ENCODE data around the gene MYO9B.

The MYO9B gene

GRCh38 chr19:17226002-17226933, 150.7 kb downstream of the MYO9B start, which contains the start of gene OCEL1:
OCEL1 (plus strand) TSS chr19:17226226; CDS start chr19:17226248, 22 bp downstream.
- peak; percentile 97 for DNase-seq

GRCh38 chr19:17227798-17228367, 152.3 kb downstream of the MYO9B start:
- no peak for DNase-seq

DNA sequence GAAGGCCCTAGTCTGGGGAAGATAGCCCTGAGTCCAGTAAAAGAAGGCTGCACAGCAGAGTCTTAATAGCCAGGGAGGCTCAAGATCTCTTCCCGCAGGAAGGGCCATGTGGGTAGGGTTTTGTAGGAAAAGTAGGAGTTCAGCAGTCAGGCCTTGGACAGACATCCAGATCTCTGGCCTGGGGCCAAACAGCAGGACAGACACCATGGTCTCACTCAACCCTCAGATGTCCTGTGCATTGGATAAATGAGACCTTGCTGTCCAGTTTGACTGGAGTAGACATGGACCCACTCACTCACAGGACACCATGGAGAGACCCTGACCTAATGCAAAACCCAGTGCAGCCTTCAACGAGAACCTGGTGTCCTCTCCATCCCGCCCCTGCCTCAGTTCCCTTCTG, 154.3 kb downstream of the MYO9B start:
- DNase-seq, result no peak

- no peak for DNase-seq
Observed at GRCh38 chr19:17232258-17232657, 156.7 kb downstream of the MYO9B start.

DNA sequence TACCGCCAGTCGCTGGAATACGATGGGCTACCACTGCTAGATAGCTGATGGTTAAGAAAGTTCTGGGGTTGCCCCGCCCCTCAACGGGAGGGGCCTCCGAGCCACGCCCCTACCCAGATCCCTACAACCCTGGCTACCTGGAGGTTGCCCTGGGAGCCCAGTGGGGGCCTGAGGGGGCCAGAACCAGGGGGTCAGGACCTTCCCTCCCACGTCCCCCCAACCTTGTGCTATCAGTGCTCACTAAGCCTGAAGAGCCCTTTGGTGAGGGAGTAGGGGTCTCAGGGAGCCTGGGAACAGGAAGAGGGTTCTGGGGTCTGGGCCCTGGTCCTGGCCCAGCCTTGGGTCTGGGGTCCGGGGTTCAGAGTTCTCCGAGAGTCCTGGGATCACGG, 159.3 kb downstream of the MYO9B start:
- peak; percentile 44 for DNase-seq

- peak; percentile 76 for DNase-seq
Observed at GRCh38 chr19:17235300-17235970, 159.9 kb downstream of the MYO9B start.

DNA sequence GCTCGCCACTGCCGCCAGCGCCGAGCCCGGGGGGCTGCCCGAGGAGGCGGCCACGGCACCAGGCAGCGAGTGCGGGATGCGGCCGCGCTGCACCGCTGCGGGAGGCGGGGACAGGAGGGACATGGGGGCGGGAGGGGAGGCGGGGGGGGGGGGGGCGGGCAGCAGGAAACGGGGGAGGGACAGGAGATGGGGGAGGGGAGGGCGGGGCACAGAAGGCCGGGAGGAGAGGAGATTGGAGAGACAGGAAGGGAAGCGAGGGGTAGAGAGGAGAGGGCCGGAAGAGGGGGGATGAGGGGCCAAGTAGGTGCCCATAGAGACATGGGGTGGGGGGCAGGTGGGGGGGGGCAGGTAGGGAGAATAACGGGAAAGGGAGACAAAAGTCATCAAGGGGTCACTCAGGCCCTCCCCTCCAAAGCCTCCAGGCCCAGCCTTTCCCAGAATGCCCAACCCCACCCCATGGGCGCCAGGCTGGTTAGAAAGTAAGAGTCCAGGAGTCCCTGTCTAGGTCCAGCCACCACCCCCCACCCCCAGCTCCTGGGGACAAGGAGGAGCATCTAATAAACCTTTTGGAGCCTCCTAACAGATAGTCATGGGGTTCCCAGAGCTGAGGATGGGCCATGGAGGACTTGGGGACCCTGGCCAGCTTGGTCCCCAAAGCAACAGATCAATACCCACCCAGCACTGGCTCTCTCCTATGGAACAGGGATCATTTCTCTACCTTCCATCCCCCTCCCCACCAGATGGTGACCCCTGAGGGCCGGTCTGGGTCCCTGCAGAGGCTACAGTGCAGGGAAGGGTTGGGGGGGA, 160.6 kb downstream of the MYO9B start:
- no peak for DNase-seq

- DNase-seq, result no peak
Observed at GRCh38 chr19:17236811-17237543, 161.4 kb downstream of the MYO9B start.

GRCh38 chr19:17237747-17238706, 162.4 kb downstream of the MYO9B start:
- DNase-seq, result no peak

GRCh38 chr19:17240062-17240752, 164.6 kb downstream of the MYO9B start:
- no peak for DNase-seq

- DNase-seq, result no peak
Observed at GRCh38 chr19:17240826-17241399, 165.3 kb downstream of the MYO9B start.

DNA sequence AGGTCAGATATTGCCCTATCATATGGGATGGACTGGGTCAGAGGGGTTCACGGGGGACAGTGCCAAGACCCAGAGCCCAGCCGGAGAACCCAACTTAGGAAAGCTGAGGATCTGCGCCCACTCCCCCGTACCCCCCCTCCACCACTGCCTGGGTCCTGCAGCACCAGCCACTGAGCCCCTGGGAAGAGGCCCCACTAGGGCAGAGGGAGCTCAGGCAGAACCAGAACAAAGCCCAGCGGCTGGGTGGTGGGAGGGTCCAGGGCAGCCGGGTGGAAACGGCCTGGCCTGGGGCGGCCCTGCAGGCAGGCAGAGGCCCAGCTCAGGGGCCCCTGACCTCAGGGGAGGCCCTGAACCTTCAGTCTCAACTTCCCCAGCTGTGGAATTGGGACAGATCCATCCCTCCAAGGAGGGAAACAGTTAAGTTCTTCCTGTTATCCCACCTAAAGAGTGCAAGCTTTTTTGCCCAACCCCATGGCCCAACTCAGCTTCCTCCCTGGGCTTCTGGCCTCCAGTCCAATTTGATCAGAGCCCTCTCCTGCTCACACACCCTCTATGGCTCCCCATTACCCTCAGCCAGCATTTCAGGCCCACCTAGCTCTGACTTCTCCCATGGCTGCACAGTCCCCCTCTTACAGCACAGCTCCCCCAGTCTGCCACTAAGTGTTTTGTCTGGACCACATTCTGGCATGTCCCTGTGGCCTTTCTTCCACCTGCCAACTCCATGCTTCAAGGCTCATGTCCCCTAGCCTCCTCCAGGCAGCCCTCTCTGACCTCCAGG, 167.0 kb downstream of the MYO9B start:
- DNase-seq, result no peak

GRCh38 chr19:17243211-17243829, 167.7 kb downstream of the MYO9B start:
- DNase-seq, result no peak

DNA sequence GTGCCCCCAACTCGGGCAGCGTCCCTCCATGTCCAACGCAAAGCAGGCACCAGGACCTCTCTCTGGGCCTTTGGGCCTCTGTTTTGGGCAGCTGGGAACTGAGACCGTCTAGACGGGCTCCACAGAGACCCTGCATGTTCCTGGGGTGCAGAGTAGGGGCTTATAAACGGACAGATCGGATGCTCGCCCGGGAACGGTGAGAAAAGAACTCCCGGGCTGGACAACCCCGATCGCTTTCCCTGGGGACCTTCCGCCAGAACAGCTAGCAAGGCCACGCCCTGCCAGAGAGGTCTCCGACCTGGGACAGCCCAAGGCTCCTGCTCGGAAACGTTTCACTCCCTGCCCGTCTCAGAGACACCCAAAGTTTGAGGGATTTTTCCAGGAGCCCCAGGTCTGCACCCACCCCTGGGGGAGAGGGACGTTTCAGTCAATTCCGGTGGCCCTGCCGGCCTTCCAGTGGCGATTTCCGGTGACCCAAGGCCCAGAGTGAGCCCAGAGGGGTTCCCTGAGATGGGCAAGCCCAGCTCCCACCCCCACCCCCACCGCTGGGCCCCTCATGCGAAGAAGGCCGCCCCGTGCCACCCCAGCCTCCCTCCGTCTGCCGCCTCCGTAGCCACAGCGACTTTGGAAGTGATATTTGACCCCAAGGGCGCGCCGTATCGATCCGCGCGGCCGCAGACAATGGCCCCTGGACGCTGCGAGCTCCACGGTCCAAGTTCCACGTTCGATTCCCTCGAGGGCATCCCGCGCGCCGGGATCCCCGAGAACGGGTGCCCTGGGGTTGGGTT, 168.4 kb downstream of the MYO9B start:
- DNase-seq, result no peak

- DNase-seq, result no peak
Observed at GRCh38 chr19:17244618-17245534, 169.3 kb downstream of the MYO9B start.

DNA sequence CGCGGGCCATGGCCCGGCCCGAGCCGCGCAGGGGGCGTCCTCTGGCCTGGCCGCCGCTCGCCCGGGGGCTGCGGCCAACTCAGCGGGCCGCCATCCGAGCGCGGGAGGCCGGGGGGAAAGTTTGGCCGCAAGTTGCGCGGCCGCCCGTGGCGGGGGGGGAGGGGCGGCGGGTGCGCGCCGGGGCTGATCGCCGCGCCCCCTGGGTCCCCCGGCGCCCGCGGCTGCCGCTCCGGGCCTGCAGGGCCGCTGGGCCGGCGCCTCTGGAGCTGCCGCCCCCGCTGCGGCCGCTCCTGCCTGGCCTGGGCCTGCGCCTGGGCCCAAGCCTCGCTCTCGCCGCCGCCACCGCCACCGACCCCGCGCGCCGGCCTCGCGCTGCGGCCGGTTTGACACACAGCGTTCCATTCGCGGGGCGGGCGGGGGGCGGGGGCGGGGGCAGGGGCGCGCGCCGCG, 170.0 kb downstream of the MYO9B start, which contains the start of gene NR2F6:
TSS of gene NR2F6 (minus strand) at position 385 of the 450 bp plus-strand sequence. CDS start 699 bp downstream, outside the sequence.
- no peak for DNase-seq

Measured in CD4-positive, alpha-beta T cell treated with Interleukin-15 for 1 hour (primary cell).